IMR-90 (cell line): ENCODE results near the gene ABL2. TPM values are rescaled to one million over a fixed set of nuclear protein-coding genes. Genes with fewer than 3 reads are reported as not detected.

Experiments used
- ATAC-seq: fragments of 200-7000 bp; cut with Tn5 transposase; 2 replicates; pipeline ENCODE4 v1.9.1; 2020; ENCODE audit warnings: low read depth, mild to moderate bottlenecking, moderate library complexity
- BruUV-seq: library from RNA; stranded (reverse); fragments of 400-500 nt; replicated peaks from 2 replicates; lab custom pipeline; 2021; lab: Mats Ljungman, UMichigan
- CTCF ChIA-PET: fragments of 300-600 bp; formaldehyde crosslinking; extraction: SDS; loops from one replicate; lab custom pipeline; 2021; ENCODE audit warnings: antibody characterized with exemption; lab: Yijun Ruan, JAX
- POLR2A ChIA-PET: fragments of 300-600 bp; sonication (Branson Sonifier 250); formaldehyde crosslinking; loops from one replicate; lab custom pipeline; 2022; ENCODE audit warnings: antibody characterized with exemption; ENCODE audit not compliant: unreplicated experiment; lab: Charles Lee
- DNase-seq: peaks from one replicate; pipeline ENCODE4 v3.0.0; 2013
- H2AFZ ChIP-seq: replicated peaks from 2 replicates; pipeline ENCODE3; 2013; ENCODE audit warnings: low read length, mild to moderate bottlenecking; ENCODE audit not compliant: poor library complexity
- H2AK5ac ChIP-seq: 2 replicates; pipeline ENCODE4 v1.6.1; 2013; ENCODE audit warnings: low read depth, low read length, inconsistent platforms
- H2AK9ac ChIP-seq: replicated peaks from 2 replicates; pipeline ENCODE3; 2013; ENCODE audit warnings: mild to moderate bottlenecking, low read depth, low read length, moderate library complexity; ENCODE audit not compliant: poor library complexity
- H2BK120ac ChIP-seq: 2 replicates; pipeline ENCODE4 v1.6.1; 2013; ENCODE audit warnings: low read depth, low read length, inconsistent platforms
- H2BK15ac ChIP-seq: 3 replicates; pipeline ENCODE4 v1.6.1; 2013; ENCODE audit warnings: low read depth, low read length, inconsistent platforms
- H2BK20ac ChIP-seq: 2 replicates; pipeline ENCODE4 v1.6.1; 2013; ENCODE audit warnings: low read depth, mild to moderate bottlenecking, inconsistent platforms, low read length, moderate library complexity
- H2BK5ac ChIP-seq: 2 replicates; pipeline ENCODE4 v1.6.1; 2013; ENCODE audit warnings: mild to moderate bottlenecking, low read depth, low read length, inconsistent platforms; ENCODE audit not compliant: poor library complexity, severe bottlenecking
- H3K14ac ChIP-seq: replicated peaks from 2 replicates; pipeline ENCODE4 v1.6.1; 2013; ENCODE audit warnings: low read depth, low read length, inconsistent platforms
- H3K18ac ChIP-seq: 2 replicates; pipeline ENCODE4 v1.6.1; 2013; ENCODE audit warnings: low read depth, low read length, control low read depth
- H3K23ac ChIP-seq: 2 replicates; pipeline ENCODE4 v1.6.1; 2013; ENCODE audit warnings: low read depth, low read length, inconsistent platforms
- H3K27ac ChIP-seq: 2 replicates; pipeline ENCODE4 v1.5.1; 2013; ENCODE audit warnings: mild to moderate bottlenecking, control low read depth, low read length; ENCODE audit not compliant: insufficient read depth
- H3K27me3 ChIP-seq: 2 replicates; pipeline ENCODE4 v1.6.1; 2013; ENCODE audit warnings: low read length; ENCODE audit not compliant: control insufficient read depth, insufficient read depth
- H3K36me3 ChIP-seq: 2 replicates; pipeline ENCODE4 v1.6.1; 2013; ENCODE audit warnings: low read length, mixed read lengths; ENCODE audit not compliant: control insufficient read depth, insufficient read depth
- H3K4ac ChIP-seq: 2 replicates; pipeline ENCODE4 v1.6.1; 2013; ENCODE audit warnings: low read depth, low read length, inconsistent platforms
- H3K4me1 ChIP-seq: 2 replicates; pipeline ENCODE4 v1.6.1; 2013; ENCODE audit warnings: low read length, mixed read lengths; ENCODE audit not compliant: control insufficient read depth, insufficient read depth
- H3K4me2 ChIP-seq: 2 replicates; pipeline ENCODE4 v1.6.1; 2013; ENCODE audit warnings: low read depth, mild to moderate bottlenecking, control low read depth, low read length, moderate library complexity
- H3K4me3 ChIP-seq: 2 replicates; pipeline ENCODE4 v1.5.1; 2013; ENCODE audit warnings: low read depth, mild to moderate bottlenecking, control low read depth, low read length, moderate library complexity; ENCODE audit not compliant: insufficient read depth
- H3K56ac ChIP-seq: 2 replicates; pipeline ENCODE4 v1.6.1; 2013; ENCODE audit warnings: low read length, inconsistent platforms; ENCODE audit not compliant: insufficient read depth; ENCODE audit errors: extremely low read depth
- H3K79me1 ChIP-seq, 2 experiments: 2 replicates each; pipeline ENCODE4 v1.6.1; 2013; ENCODE audit warnings: low read length in 2 of 2, inconsistent platforms in 1 of 2, low read depth in 1 of 2
- H3K9ac ChIP-seq: 2 replicates; pipeline ENCODE4 v1.6.1; 2013; ENCODE audit warnings: low read depth, low read length, control low read depth
- H3K9me1 ChIP-seq: 2 replicates; pipeline ENCODE4 v1.6.1; 2013; ENCODE audit warnings: low read length, inconsistent platforms; ENCODE audit not compliant: insufficient read depth
- H3K9me3 ChIP-seq: 2 replicates; pipeline ENCODE4 v1.6.1; 2013; ENCODE audit warnings: low read length; ENCODE audit not compliant: control insufficient read depth, insufficient read depth
- H4K20me1 ChIP-seq: 2 replicates; pipeline ENCODE4 v1.6.1; 2013; ENCODE audit warnings: low read length, inconsistent platforms; ENCODE audit not compliant: insufficient read depth
- H4K5ac ChIP-seq: 2 replicates; pipeline ENCODE4 v1.6.1; 2013; ENCODE audit warnings: mild to moderate bottlenecking, low read depth, low read length, control low read depth
- H4K8ac ChIP-seq, 2 experiments: 2 replicates each; pipeline ENCODE4 v1.6.1; 2013; ENCODE audit warnings: low read depth in 2 of 2, low read length in 2 of 2, control low read depth in 1 of 2, inconsistent platforms in 1 of 2
- H4K91ac ChIP-seq: 2 replicates; pipeline ENCODE4 v1.6.1; 2013; ENCODE audit warnings: low read depth, low read length, inconsistent platforms; ENCODE audit not compliant: insufficient read depth
- BHLHE40 ChIP-seq: fragments of 150-350 bp; IDR thresholded peaks from 2 replicates; pipeline ENCODE4 v1.6.1; 2016; ENCODE audit warnings: mild to moderate bottlenecking, low read depth, low read length
- CEBPB ChIP-seq: IDR thresholded peaks from 2 replicates; pipeline ENCODE4 v1.6.1; 2012; ENCODE audit warnings: low read depth, low read length, improper control_type of control experiment
- CHD1 ChIP-seq: IDR thresholded peaks from 2 replicates; pipeline ENCODE4 v1.6.1; 2012; ENCODE audit warnings: low read depth, low read length, improper control_type of control experiment
- CTCF ChIP-seq: conservative IDR thresholded peaks from 2 replicates; pipeline ENCODE4 v1.5.1; 2012; ENCODE audit warnings: mild to moderate bottlenecking, low read depth, low read length, improper control_type of control experiment
- FOS ChIP-seq: fragments of 150-350 bp; IDR thresholded peaks from 2 replicates; pipeline ENCODE4 v1.6.1; 2016; ENCODE audit warnings: low read depth, low read length
- MAFK ChIP-seq: IDR thresholded peaks from 2 replicates; pipeline ENCODE4 v1.6.1; 2012; ENCODE audit warnings: low read depth, low read length, improper control_type of control experiment
- MAZ ChIP-seq: IDR thresholded peaks from 2 replicates; pipeline ENCODE4 v1.6.1; 2012; ENCODE audit warnings: low read depth, mild to moderate bottlenecking, low read length, improper control_type of control experiment, moderate library complexity, borderline replicate concordance
- MXI1 ChIP-seq: IDR thresholded peaks from 2 replicates; pipeline ENCODE4 v1.6.1; 2012; ENCODE audit warnings: low read depth, mild to moderate bottlenecking, low read length, moderate library complexity, borderline replicate concordance
- NFE2L2 ChIP-seq: fragments of 150-350 bp; IDR thresholded peaks from 2 replicates; pipeline ENCODE4 v1.6.1; 2016; ENCODE audit warnings: low read depth, mild to moderate bottlenecking, low read length
- POLR2A ChIP-seq: IDR thresholded peaks from 2 replicates; pipeline ENCODE4 v1.6.1; 2012; ENCODE audit warnings: mild to moderate bottlenecking, low read depth, low read length
- RAD21 ChIP-seq: IDR thresholded peaks from 2 replicates; pipeline ENCODE4 v1.6.1; 2012; ENCODE audit warnings: low read length, improper control_type of control experiment
- RCOR1 ChIP-seq: IDR thresholded peaks from 2 replicates; pipeline ENCODE4 v1.6.1; 2012; ENCODE audit warnings: mild to moderate bottlenecking, low read length, improper control_type of control experiment; ENCODE audit not compliant: insufficient replicate concordance
- RFX5 ChIP-seq: IDR thresholded peaks from 2 replicates; pipeline ENCODE4 v1.8.0; 2012; ENCODE audit warnings: low read depth, mild to moderate bottlenecking, low read length, moderate library complexity
- USF2 ChIP-seq: fragments of 150-350 bp; IDR thresholded peaks from 2 replicates; pipeline ENCODE4 v1.6.1; 2017; ENCODE audit warnings: mild to moderate bottlenecking, antibody characterized with exemption, low read length, low read depth
- WGBS, 2 experiments: methylation state at CpG; one replicate each; pipeline versions ENCODE4 v1.1.5 to v1.1.7; 2013; ENCODE audit warnings: missing lambda C conversion rate in 2 of 2; ENCODE audit not compliant: insufficient read length in 1 of 2; ENCODE audit errors: extremely low coverage in 2 of 2; 5-methylcytosine and 5-hydroxymethylcytosine counted together
- dilution Hi-C: fragments of 300-500 bp; cut with HindIII; formaldehyde crosslinking; loops from one replicate; pipeline ENCODE4 v1.14.3; 2018; ENCODE audit warnings: low sequenced_read_pairs; ENCODE audit not compliant: unreplicated experiment
- in situ Hi-C: fragments of 300-500 bp; cut with MboI; formaldehyde crosslinking; loops from 3 replicates; pipeline ENCODE4 v1.14.3; 2019; ENCODE audit warnings: low sequenced_read_pairs, inconsistent platforms, mixed read lengths
- intact Hi-C: fragments of 100-400 bp; cut with micrococcal nuclease; formaldehyde crosslinking; loops from 2 replicates; pipeline ENCODE4 v1.10.0; 2022
- polyA plus RNA-seq, 3 experiments: library from polyadenylated mRNA; depleted of rRNA; stranded (reverse); fragments of >200 nt; gene quantifications; 2 replicates each; pipeline ENCODE4 v1.2.3, GENCODE V29; 2012; ENCODE audit warnings: low replicate concordance in 1 of 3
- total RNA-seq: library from RNA; depleted of rRNA; stranded (reverse); fragments of >200 nt; gene quantifications from 2 replicates; pipeline ENCODE4 v1.2.3, GENCODE V29; 2012
- TF ChIP-seq, protein P1 (sequence below): fragments of 150-350 bp; IDR thresholded peaks from 2 replicates; pipeline ENCODE4 v1.6.1; 2016; ENCODE audit warnings: low read depth, mild to moderate bottlenecking, low read length, moderate library complexity, borderline replicate concordance

Gene ABL2
- total and polyA plus RNA-seq, 2 of the 4 experiments (the other 2 are of a cell fraction): 9.7 to 110 TPM

DNA sequence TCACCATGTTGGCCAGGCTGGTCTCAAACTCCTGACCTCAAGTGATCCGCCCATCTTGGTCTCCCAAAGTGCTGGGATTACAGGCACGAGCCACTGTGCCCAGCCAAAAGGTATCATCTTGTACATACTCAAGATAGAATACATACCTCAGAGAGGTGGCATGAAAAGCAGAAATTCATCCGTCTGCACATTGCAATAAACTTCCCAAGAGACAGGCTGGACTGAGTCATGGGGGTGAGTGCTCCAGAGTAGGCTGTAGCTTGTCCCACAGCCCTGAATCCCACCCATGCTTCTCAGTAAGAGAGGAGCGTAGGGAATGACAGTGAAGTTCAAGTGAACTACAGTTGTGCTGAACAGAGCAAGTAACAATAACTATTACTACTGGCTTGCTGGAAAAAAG, 127.9 kb downstream of the ABL2 start:
- no peak overlapping the region for H3K4ac ChIP-seq
- peaks cover 30 to 65% of the 10 kb centered on the region in 2 experiments for H3K79me1 ChIP-seq
- POLR2A ChIA-PET: no interaction called here
- DNase-seq: no peak
- no peak overlapping the region for H3K56ac ChIP-seq
- WGBS, 2 experiments: no CpG with 5 or more reads among the region's 4 CpGs
- CTCF ChIA-PET: interaction anchor here (1.4 kb wide), 1 partner anchor 74 kb away, joined by 3 read pairs; no protein-coding TSS in a partner anchor
- H3K36me3 ChIP-seq: peaks cover 21% of the 10 kb centered on the region
- H3K27me3 ChIP-seq: no peaks in the 10 kb centered on the region
- peak overlapping the region in 1 of 2 experiments; percentile 9; a peak in 1 of 4 replicates for H4K8ac ChIP-seq
- H3K4me3 ChIP-seq: no peak overlapping the region
- H3K4me2 ChIP-seq: no peak overlapping the region
- no peak overlapping the region for H2BK120ac ChIP-seq
- no peaks in the 10 kb centered on the region for H3K9me3 ChIP-seq
- no peak overlapping the region for H2BK15ac ChIP-seq
- in situ Hi-C loops: no loop called here
- no peak overlapping the region for H2AK5ac ChIP-seq
- H2BK5ac ChIP-seq: no peak overlapping the region
- H3K23ac ChIP-seq: no peak overlapping the region
- no peak overlapping the region for H3K14ac ChIP-seq
- no peak overlapping the region for H2BK20ac ChIP-seq
- peaks cover 2% of the 10 kb centered on the region for H3K4me1 ChIP-seq
- intact Hi-C loops: no loop called here
- peaks cover 20% of the 10 kb centered on the region; the same call in 1 of the 2 replicates for H4K20me1 ChIP-seq
- no TSS peak for BruUV-seq
- H3K27ac ChIP-seq: no peak overlapping the region
- H4K5ac ChIP-seq: no peak overlapping the region
- H3K18ac ChIP-seq: no peak overlapping the region
- no peak for ATAC-seq
- TF ChIP-seq CTCF (no peak), NFE2L2 (no peak), FOS (no peak), RFX5 (no peak), MXI1 (no peak), RCOR1 (no peak), CEBPB (no peak), RAD21 (no peak), CHD1 (no peak), USF2 (no peak), MAZ (no peak), MAFK (no peak), BHLHE40 (no peak), POLR2A (no peak)
- TF ChIP-seq, protein P1, sequence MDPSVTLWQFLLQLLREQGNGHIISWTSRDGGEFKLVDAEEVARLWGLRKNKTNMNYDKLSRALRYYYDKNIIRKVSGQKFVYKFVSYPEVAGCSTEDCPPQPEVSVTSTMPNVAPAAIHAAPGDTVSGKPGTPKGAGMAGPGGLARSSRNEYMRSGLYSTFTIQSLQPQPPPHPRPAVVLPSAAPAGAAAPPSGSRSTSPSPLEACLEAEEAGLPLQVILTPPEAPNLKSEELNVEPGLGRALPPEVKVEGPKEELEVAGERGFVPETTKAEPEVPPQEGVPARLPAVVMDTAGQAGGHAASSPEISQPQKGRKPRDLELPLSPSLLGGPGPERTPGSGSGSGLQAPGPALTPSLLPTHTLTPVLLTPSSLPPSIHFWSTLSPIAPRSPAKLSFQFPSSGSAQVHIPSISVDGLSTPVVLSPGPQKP: no peak
- H3K9ac ChIP-seq: no peak overlapping the region
- no peak overlapping the region for H2AK9ac ChIP-seq
- H4K91ac ChIP-seq: no peak overlapping the region
- no peak overlapping the region for H2AFZ ChIP-seq
- H3K9me1 ChIP-seq: peaks cover 7% of the 10 kb centered on the region
- dilution Hi-C loops: no loop called here
